ENCODE measurements around the gene POPDC2. TPM values are rescaled to one million over a fixed set of nuclear protein-coding genes. Genes with fewer than 3 reads are reported as not detected.

The POPDC2 gene
- total and polyA plus RNA-seq, 2 of the 4 experiments (the other 2 are of a cell fraction): under 0.01 to 0.29 TPM

GRCh38 chr3:119632216-119632615 is 28.2 kb downstream of the POPDC2 start:
- H2AK9ac ChIP-seq (replicated peaks; ENCODE audit: low read depth, low read length, poor library complexity): no peak overlapping the region

More at GRCh38 chr3:119632216-119632615, 28.2 kb downstream of the POPDC2 start:
- Histone ChIP-seq H2AFZ (replicated peaks; ENCODE audit: low read length, poor library complexity) (no peak overlapping the region), H3K4me3 (ENCODE audit: insufficient read depth, low read depth, low read length) (no peak overlapping the region), H3K27ac (ENCODE audit: insufficient read depth, low read length) (no peak overlapping the region), H3K9ac (ENCODE audit: low read depth, low read length) (no peak overlapping the region), H3K56ac (ENCODE audit: extremely low read depth, insufficient read depth, low read length) (no peak overlapping the region), H3K14ac (replicated peaks; ENCODE audit: low read depth, low read length) (no peak overlapping the region), H3K4ac (ENCODE audit: low read depth, low read length) (no peak overlapping the region), H2AK5ac (ENCODE audit: low read depth, low read length) (no peak overlapping the region), H3K79me1 (ENCODE audit: low read depth in 1 of 2, low read length in 2 of 2) (no peaks in the 10 kb centered on the region), H4K20me1 (ENCODE audit: insufficient read depth, low read length) (no peaks in the 10 kb centered on the region), H3K4me2 (ENCODE audit: low read depth, low read length) (no peak overlapping the region), H2BK120ac (ENCODE audit: low read depth, low read length) (no peak overlapping the region), H3K23ac (ENCODE audit: low read depth, low read length) (no peak overlapping the region), H3K36me3 (ENCODE audit: control insufficient read depth, insufficient read depth, low read length) (no peaks in the 10 kb centered on the region), H2BK5ac (ENCODE audit: low read depth, low read length, poor library complexity, severe bottlenecking) (no peak overlapping the region), H4K91ac (ENCODE audit: insufficient read depth, low read depth, low read length) (no peak overlapping the region), H3K9me3 (ENCODE audit: control insufficient read depth, insufficient read depth, low read length) (no peaks in the 10 kb centered on the region), H3K4me1 (ENCODE audit: control insufficient read depth, insufficient read depth, low read length) (peaks cover 12% of the 10 kb centered on the region), H3K27me3 (ENCODE audit: control insufficient read depth, insufficient read depth, low read length) (no peaks in the 10 kb centered on the region), H3K18ac (ENCODE audit: low read depth, low read length) (no peak overlapping the region; the same call in 1 of the 2 replicates), H4K5ac (ENCODE audit: low read depth, low read length) (no peak overlapping the region; the same call in 1 of the 2 replicates), H3K9me1 (ENCODE audit: insufficient read depth, low read length) (no peaks in the 10 kb centered on the region; the same call in 1 of the 2 replicates), H2BK20ac (ENCODE audit: low read depth, low read length) (peak overlapping the region; percentile 17; the same call in 1 of the 2 replicates), H2BK15ac (ENCODE audit: low read depth, low read length) (no peak overlapping the region), H4K8ac (ENCODE audit: low read depth in 2 of 2, low read length in 2 of 2) (no peak overlapping the region)
- CTCF ChIA-PET: no interaction called here
- in situ Hi-C loops (cut with MboI; ENCODE audit: low sequenced_read_pairs): no loop called here
- POLR2A ChIA-PET (ENCODE audit: unreplicated experiment): no interaction called here
- intact Hi-C loops (cut with micrococcal nuclease): no loop called here
- no TSS peak for BruUV-seq (replicated peaks)
- dilution Hi-C loops (cut with HindIII; ENCODE audit: low sequenced_read_pairs, unreplicated experiment): no loop called here
- no CpG with 5 or more reads among the region's 4 CpGs for WGBS, 2 experiments (ENCODE audit: extremely low coverage in 2 of 2, insufficient read length in 1 of 2)
- no peak for TF ChIP-seq NFE2L2 (IDR thresholded peaks at IDR 0.05; ENCODE audit: low read depth, low read length)
- no peak for TF ChIP-seq MAFK (IDR thresholded peaks at IDR 0.05; ENCODE audit: low read depth, low read length)
- no peak for TF ChIP-seq CEBPB (IDR thresholded peaks at IDR 0.05; ENCODE audit: low read depth, low read length)
- no peak for TF ChIP-seq CTCF (conservative IDR thresholded peaks at IDR 0.05; ENCODE audit: low read depth, low read length)
- no peak for TF ChIP-seq POLR2A (IDR thresholded peaks at IDR 0.05; ENCODE audit: low read depth, low read length)
- TF ChIP-seq RAD21 (IDR thresholded peaks at IDR 0.05; ENCODE audit: low read length): no peak
- TF ChIP-seq FOS (IDR thresholded peaks at IDR 0.05; ENCODE audit: low read depth, low read length): no peak
- TF ChIP-seq MAZ (IDR thresholded peaks at IDR 0.05; ENCODE audit: borderline replicate concordance, low read depth, low read length): no peak
- TF ChIP-seq CHD1 (IDR thresholded peaks at IDR 0.05; ENCODE audit: low read depth, low read length): no peak
- TF ChIP-seq SMC3 (IDR thresholded peaks at IDR 0.05; ENCODE audit: low read depth, low read length): no peak
- TF ChIP-seq RCOR1 (IDR thresholded peaks at IDR 0.05; ENCODE audit: insufficient replicate concordance, low read length): no peak
- TF ChIP-seq BHLHE40 (IDR thresholded peaks at IDR 0.05; ENCODE audit: low read depth, low read length): no peak
- no peak for TF ChIP-seq MXI1 (IDR thresholded peaks at IDR 0.05; ENCODE audit: borderline replicate concordance, low read depth, low read length)
- no peak for TF ChIP-seq USF2 (IDR thresholded peaks at IDR 0.05; ENCODE audit: low read depth, low read length)
- no peak for TF ChIP-seq RFX5 (IDR thresholded peaks at IDR 0.05; ENCODE audit: low read depth, low read length)
- no peak for TF ChIP-seq ELK1 (IDR thresholded peaks at IDR 0.05; ENCODE audit: borderline replicate concordance, low read depth, low read length)
- DNase-seq: no peak
- no peak for ATAC-seq (ENCODE audit: low read depth)
